BLaER1 (cell line): ENCODE data around the gene ELFN2.
A peak's percentile ranks its signal among the peaks of the same experiment; 100 is the strongest.
"Not testable (repeated sequence)": the region's sequence is repeated elsewhere in the genome, so short reads cannot be mapped to it uniquely, and the experiment has no call there.

Source experiments
- H3K27ac ChIP-seq: shearing (Covaris generic); formaldehyde crosslinking; 2 replicates; pipeline ENCODE4 v1.8.1; 2022
- H3K27me3 ChIP-seq: shearing (Covaris generic); formaldehyde crosslinking; 2 replicates; pipeline ENCODE4 v1.8.1; 2022
- H3K36me3 ChIP-seq: shearing (Covaris generic); formaldehyde crosslinking; 2 replicates; pipeline ENCODE4 v1.8.1; 2022
- H3K4me1 ChIP-seq: shearing (Covaris generic); formaldehyde crosslinking; 2 replicates; pipeline ENCODE4 v1.8.1; 2022
- H3K4me2 ChIP-seq: shearing (Covaris generic); formaldehyde crosslinking; 2 replicates; pipeline ENCODE4 v1.8.1; 2022
- H3K4me3 ChIP-seq: shearing (Covaris generic); formaldehyde crosslinking; 2 replicates; pipeline ENCODE4 v1.8.1; 2022
- H3K9ac ChIP-seq: shearing (Covaris generic); formaldehyde crosslinking; 2 replicates; pipeline ENCODE4 v1.8.1; 2022
- H3K9me3 ChIP-seq: shearing (Covaris generic); formaldehyde crosslinking; 2 replicates; pipeline ENCODE4 v1.8.1; 2022
- H4K20me1 ChIP-seq: shearing (Covaris generic); formaldehyde crosslinking; 2 replicates; pipeline ENCODE4 v1.8.1; 2022
- Cebpa-rat ChIP-seq: shearing (Covaris generic); IDR thresholded peaks from 2 replicates; pipeline ENCODE4 v1.8.1; 2022

ELFN2 gene

GRCh38 chr22:37427135-37427710, at the start of gene ELFN2:
TSS of gene ELFN2 (minus strand) at chr22:37427479. CDS start at chr22:37375534, 51,945 bp downstream.
- Histone ChIP-seq H4K20me1 (peaks cover 61% of the 10 kb centered on the region), H3K4me2 (peak within 1 kb of the TSS; percentile 92), H3K4me1 (peaks cover 57% of the 10 kb centered on the region), H3K9ac (no peak within 1 kb of the TSS), H3K9me3 (peaks cover 1% of the 10 kb centered on the region; the same call in 1 of the 2 replicates), H3K36me3 (no peaks in the 10 kb centered on the region), H3K27ac (no peak within 1 kb of the TSS), H3K27me3 (peaks cover 70% of the 10 kb centered on the region), H3K4me3 (peak within 1 kb of the TSS; percentile 63)
- TF ChIP-seq Cebpa-rat = no peak

GRCh38 chr22:37476389-37477329, 49.4 kb upstream of the ELFN2 start:
- Histone ChIP-seq H3K4me3 (no peak overlapping the region), H3K9ac (no peak overlapping the region), H3K4me2 (peak overlapping the region; percentile 40), H3K4me1 (peaks cover 73% of the 10 kb centered on the region), H4K20me1 (peaks cover 100% of the 10 kb centered on the region), H3K27me3 (no peaks in the 10 kb centered on the region), H3K27ac (0 out of 2 replicates have a peak overlapping the region, but pooled peaks have one; percentile 41), H3K36me3 (peaks cover 97% of the 10 kb centered on the region), H3K9me3 (no peaks in the 10 kb centered on the region)
- TF ChIP-seq Cebpa-rat = no peak

GRCh38 chr22:37474447-37475090, 47.3 kb upstream of the ELFN2 start:
- peaks cover 55% of the 10 kb centered on the region for H3K4me1 ChIP-seq
- no peak overlapping the region for H3K9ac ChIP-seq
- no peak for TF ChIP-seq Cebpa-rat
- no peaks in the 10 kb centered on the region for H3K9me3 ChIP-seq
- H3K36me3 ChIP-seq = peaks cover 93% of the 10 kb centered on the region
- peaks cover 100% of the 10 kb centered on the region for H4K20me1 ChIP-seq
- H3K4me3 ChIP-seq = no peak overlapping the region
- H3K4me2 ChIP-seq = no peak overlapping the region
- no peak overlapping the region for H3K27ac ChIP-seq
- no peaks in the 10 kb centered on the region for H3K27me3 ChIP-seq

GRCh38 chr22:37473437-37473946, 46.2 kb upstream of the ELFN2 start:
- Histone ChIP-seq H3K27me3 (no peaks in the 10 kb centered on the region), H3K27ac (no peak overlapping the region), H3K9me3 (no peaks in the 10 kb centered on the region), H3K4me3 (no peak overlapping the region), H3K4me2 (no peak overlapping the region), H3K4me1 (peaks cover 45% of the 10 kb centered on the region), H3K9ac (no peak overlapping the region), H4K20me1 (peaks cover 100% of the 10 kb centered on the region), H3K36me3 (peaks cover 93% of the 10 kb centered on the region)
- no peak for TF ChIP-seq Cebpa-rat

GRCh38 chr22:37472418-37473006, 45.2 kb upstream of the ELFN2 start:
- Histone ChIP-seq H3K4me2 (peak overlapping the region; percentile 54), H4K20me1 (peaks cover 100% of the 10 kb centered on the region), H3K4me1 (peaks cover 35% of the 10 kb centered on the region), H3K27me3 (no peaks in the 10 kb centered on the region), H3K36me3 (peaks cover 93% of the 10 kb centered on the region), H3K9me3 (no peaks in the 10 kb centered on the region), H3K9ac (no peak overlapping the region), H3K4me3 (no peak overlapping the region), H3K27ac (0 out of 2 replicates have a peak overlapping the region, but pooled peaks have one; percentile 2)
- TF ChIP-seq Cebpa-rat = no peak

GRCh38 chr22:37471727-37472417, 44.6 kb upstream of the ELFN2 start:
- no peak overlapping the region for H3K9ac ChIP-seq
- no peaks in the 10 kb centered on the region for H3K9me3 ChIP-seq
- no peak overlapping the region for H3K4me3 ChIP-seq
- H3K4me1 ChIP-seq = peaks cover 28% of the 10 kb centered on the region
- peak overlapping the region; percentile 54 for H3K4me2 ChIP-seq
- 0 out of 2 replicates have a peak overlapping the region, but pooled peaks have one; percentile 2 for H3K27ac ChIP-seq
- no peaks in the 10 kb centered on the region for H3K27me3 ChIP-seq
- TF ChIP-seq Cebpa-rat = no peak
- H4K20me1 ChIP-seq = peaks cover 100% of the 10 kb centered on the region
- peaks cover 93% of the 10 kb centered on the region for H3K36me3 ChIP-seq

GRCh38 chr22:37470087-37470445, 42.8 kb upstream of the ELFN2 start:
- H3K4me1 ChIP-seq = peaks cover 20% of the 10 kb centered on the region
- no peaks in the 10 kb centered on the region for H3K9me3 ChIP-seq
- H3K27me3 ChIP-seq = no peaks in the 10 kb centered on the region
- H4K20me1 ChIP-seq = peaks cover 100% of the 10 kb centered on the region
- no peak overlapping the region for H3K4me2 ChIP-seq
- H3K27ac ChIP-seq = no peak overlapping the region
- H3K9ac ChIP-seq = no peak overlapping the region
- TF ChIP-seq Cebpa-rat = no peak
- peaks cover 93% of the 10 kb centered on the region for H3K36me3 ChIP-seq
- H3K4me3 ChIP-seq = no peak overlapping the region

GRCh38 chr22:37469416-37470086, 42.3 kb upstream of the ELFN2 start:
- Histone ChIP-seq H3K9ac (no peak overlapping the region), H3K4me1 (peaks cover 25% of the 10 kb centered on the region), H3K4me3 (no peak overlapping the region), H3K36me3 (peaks cover 89% of the 10 kb centered on the region), H3K4me2 (no peak overlapping the region), H3K9me3 (no peaks in the 10 kb centered on the region), H3K27me3 (no peaks in the 10 kb centered on the region), H3K27ac (no peak overlapping the region), H4K20me1 (peaks cover 100% of the 10 kb centered on the region)
- no peak for TF ChIP-seq Cebpa-rat

- H3K4me2 ChIP-seq, H3K27me3 ChIP-seq, H3K27ac ChIP-seq, H3K9ac ChIP-seq, H3K9me3 ChIP-seq, H3K4me3 ChIP-seq: not testable (repeated sequence)
- H3K4me1 ChIP-seq = peaks cover 35% of the 10 kb centered on the region
- peaks cover 100% of the 10 kb centered on the region for H4K20me1 ChIP-seq
- peaks cover 76% of the 10 kb centered on the region for H3K36me3 ChIP-seq
Measured at GRCh38 chr22:37468201-37468695, 41.0 kb upstream of the ELFN2 start.
